Renal cortical epithelial cell (primary cell): Measurements from ENCODE around the gene NASP. TPM values are rescaled to one million over a fixed set of nuclear protein-coding genes. Genes with fewer than 3 reads are reported as not detected.

Experiments
- DNase-seq: peaks from one replicate; pipeline ENCODE4 v3.0.0-alpha.2; 2011; ENCODE audit warnings: low read depth
- total RNA-seq: library from RNA; depleted of rRNA; stranded (reverse); fragments of >200 nt; gene quantifications from 2 replicates; pipeline ENCODE4 v1.2.3, GENCODE V29; 2014

NASP gene
- total RNA-seq, 1 donor from 2014 or later, result 46.4 TPM

GRCh38 chr1:45667321-45668111 lies 83.7 kb downstream of the NASP start:
- DNase-seq, result no peak

Other genes starting within 250 kb of the NASP start
- gene TOE1, start 243.9 kb upstream of the NASP start, total RNA-seq, result 10.4 and 13.5 TPM in 2 replicates
- gene MUTYH, start 243.6 kb upstream of the NASP start, total RNA-seq, result 9.4 and 13.5 TPM in 2 replicates
- 1.0 and 1.6 TPM in 2 replicates for gene TESK2, start 92.9 kb upstream of the NASP start, total RNA-seq
- 0.50 TPM in 1 of 2 replicates, not detected in the other for gene CCDC163, start 84.0 kb upstream of the NASP start, total RNA-seq
- gene MMACHC, start 83.7 kb upstream of the NASP start, total RNA-seq, result 0.87 and 2.5 TPM in 2 replicates
- gene PRDX1, start 62.2 kb upstream of the NASP start, total RNA-seq, result 649 and 1,374 TPM in 2 replicates
- 101 and 183 TPM in 2 replicates for gene AKR1A1, start 33.2 kb upstream of the NASP start, total RNA-seq
- gene CCDC17, start 40.0 kb downstream of the NASP start, total RNA-seq, result 0.52 and 1.1 TPM in 2 replicates
- gene GPBP1L1, start 102.5 kb downstream of the NASP start, total RNA-seq, result 126 and 140 TPM in 2 replicates
- gene TMEM69, start 104.1 kb downstream of the NASP start, total RNA-seq, result 13.2 and 14.4 TPM in 2 replicates
- 8.2 and 18.4 TPM in 2 replicates for gene IPP, start 166.6 kb downstream of the NASP start, total RNA-seq
- 8.2 and 24.8 TPM in 2 replicates for gene MAST2, start 219.6 kb downstream of the NASP start, total RNA-seq